GM18526 (cell line): Measurements from ENCODE around the gene EEIG1.

ENCODE experiments used
- POLR2A ChIP-seq: IDR thresholded peaks from 3 replicates; pipeline ENCODE4 v1.6.1; 2011; ENCODE audit not compliant: insufficient read length; ENCODE audit errors: extremely low read depth

Gene EEIG1

GRCh38 chr9:127980706-127981558, at the start of gene EEIG1:
Gene EEIG1 (minus strand): TSS chr9:127980989. CDS start chr9:127980137, 852 bp downstream.
- peak; percentile 74 for TF ChIP-seq POLR2A

GRCh38 chr9:128027705-128028104, 46.9 kb upstream of the EEIG1 start:
- no peak for TF ChIP-seq POLR2A

- no peak for TF ChIP-seq POLR2A
These were observed 46.2 kb upstream of the EEIG1 start for GRCh38 chr9:128026773-128027541.

- TF ChIP-seq POLR2A = peak; percentile 31
These were observed 45.5 kb upstream of the EEIG1 start for GRCh38 chr9:128026255-128026772.

GRCh38 chr9:128025736-128026135, 44.9 kb upstream of the EEIG1 start:
- no peak for TF ChIP-seq POLR2A

- TF ChIP-seq POLR2A = no peak
These were observed 44.0 kb upstream of the EEIG1 start for GRCh38 chr9:128024761-128025308.

- no peak for TF ChIP-seq POLR2A
These were observed 42.1 kb upstream of the EEIG1 start for GRCh38 chr9:128022886-128023285.

- no peak for TF ChIP-seq POLR2A
These were observed 40.3 kb upstream of the EEIG1 start for GRCh38 chr9:128021098-128021497.

- TF ChIP-seq POLR2A = no peak
These were observed 39.9 kb upstream of the EEIG1 start for GRCh38 chr9:128020692-128021091.

GRCh38 chr9:128015696-128016095, 34.9 kb upstream of the EEIG1 start:
- no peak for TF ChIP-seq POLR2A

GRCh38 chr9:128011071-128011817, 30.5 kb upstream of the EEIG1 start:
- TF ChIP-seq POLR2A = no peak

- TF ChIP-seq POLR2A = no peak
These were observed 28.9 kb upstream of the EEIG1 start for GRCh38 chr9:128009639-128010038.

- no peak for TF ChIP-seq POLR2A
These were observed 27.4 kb upstream of the EEIG1 start for GRCh38 chr9:128008171-128008570.

- peak; percentile 47 for TF ChIP-seq POLR2A
These were observed 26.9 kb upstream of the EEIG1 start for GRCh38 chr9:128007566-128008138.
